Mesendoderm (in vitro differentiated cells): ENCODE measurements around the gene EPS8.
A peak's percentile ranks its signal among the peaks of the same experiment; 100 is the strongest.
"Not testable (repeated sequence)": the region's sequence is repeated elsewhere in the genome, so short reads cannot be mapped to it uniquely, and the experiment has no call there.

Source experiments
- DNase-seq: peaks from one replicate; pipeline ENCODE4 v3.0.0; 2013
- H2AK5ac ChIP-seq: 2 replicates; pipeline ENCODE4 v1.6.1; 2013; ENCODE audit warnings: low read length, inconsistent platforms
- H2BK120ac ChIP-seq: 2 replicates; pipeline ENCODE4 v1.6.1; 2013; ENCODE audit warnings: low read depth, mild to moderate bottlenecking, low read length, moderate library complexity, mixed read lengths
- H2BK15ac ChIP-seq: replicated peaks from 2 replicates; pipeline ENCODE4 v1.6.1; 2013; ENCODE audit warnings: low read depth, mild to moderate bottlenecking, moderate library complexity
- H2BK5ac ChIP-seq: 2 replicates; pipeline ENCODE4 v1.6.1; 2013; ENCODE audit warnings: low read length, inconsistent platforms
- H3K18ac ChIP-seq: 2 replicates; pipeline ENCODE4 v1.6.1; 2013; ENCODE audit warnings: mild to moderate bottlenecking, low read length, mixed read lengths
- H3K23ac ChIP-seq: one replicate; pipeline ENCODE4 v1.6.1; 2013; ENCODE audit warnings: low read length
- H3K27ac ChIP-seq: 2 replicates; pipeline ENCODE4 v1.5.1; 2013; ENCODE audit warnings: low read depth, mild to moderate bottlenecking, inconsistent platforms, low read length, moderate library complexity
- H3K27me3 ChIP-seq: 2 replicates; pipeline ENCODE4 v1.6.1; 2013; ENCODE audit warnings: low read length, control low read depth, mild to moderate bottlenecking, inconsistent platforms; ENCODE audit not compliant: insufficient read depth, poor library complexity
- H3K36me3 ChIP-seq: 2 replicates; pipeline ENCODE4 v1.6.1; 2013; ENCODE audit warnings: low read length, inconsistent platforms; ENCODE audit not compliant: control insufficient read depth, insufficient read depth
- H3K4ac ChIP-seq: one replicate; pipeline ENCODE4 v1.6.1; 2013; ENCODE audit warnings: low read depth, mild to moderate bottlenecking, low read length, moderate library complexity
- H3K4me1 ChIP-seq: 2 replicates; pipeline ENCODE4 v1.6.1; 2013; ENCODE audit warnings: low read depth, low read length, inconsistent platforms; ENCODE audit not compliant: control insufficient read depth
- H3K4me2 ChIP-seq: 2 replicates; pipeline ENCODE4 v1.6.1; 2013; ENCODE audit warnings: low read length
- H3K4me3 ChIP-seq: 2 replicates; pipeline ENCODE4 v1.5.1; 2013; ENCODE audit warnings: mild to moderate bottlenecking, low read length
- H3K56ac ChIP-seq: one replicate; pipeline ENCODE4 v1.6.1; 2013; ENCODE audit warnings: low read length
- H3K79me1 ChIP-seq: 2 replicates; pipeline ENCODE4 v1.6.1; 2013; ENCODE audit warnings: low read length, inconsistent platforms
- H3K79me2 ChIP-seq: 2 replicates; pipeline ENCODE4 v1.6.1; 2013; ENCODE audit warnings: mild to moderate bottlenecking, low read length; ENCODE audit not compliant: control insufficient read depth, insufficient read depth
- H3K9ac ChIP-seq: 2 replicates; pipeline ENCODE4 v1.6.1; 2013; ENCODE audit warnings: low read length, inconsistent platforms
- H4K5ac ChIP-seq: one replicate; pipeline ENCODE4 v1.6.1; 2013; ENCODE audit warnings: low read length
- H4K8ac ChIP-seq: one replicate; pipeline ENCODE4 v1.6.1; 2013; ENCODE audit warnings: low read depth, mild to moderate bottlenecking, control low read depth, low read length, moderate library complexity
- WGBS: extraction: QIAGEN DNeasy Blood & Tissue Kit; methylation state at CpG from one replicate; pipeline ENCODE4 v1.1.7; 2013; ENCODE audit warnings: low lambda C conversion rate, missing lambda C conversion rate; ENCODE audit not compliant: insufficient coverage; ENCODE audit errors: extremely low coverage; 5-methylcytosine and 5-hydroxymethylcytosine counted together

Gene EPS8

DNA sequence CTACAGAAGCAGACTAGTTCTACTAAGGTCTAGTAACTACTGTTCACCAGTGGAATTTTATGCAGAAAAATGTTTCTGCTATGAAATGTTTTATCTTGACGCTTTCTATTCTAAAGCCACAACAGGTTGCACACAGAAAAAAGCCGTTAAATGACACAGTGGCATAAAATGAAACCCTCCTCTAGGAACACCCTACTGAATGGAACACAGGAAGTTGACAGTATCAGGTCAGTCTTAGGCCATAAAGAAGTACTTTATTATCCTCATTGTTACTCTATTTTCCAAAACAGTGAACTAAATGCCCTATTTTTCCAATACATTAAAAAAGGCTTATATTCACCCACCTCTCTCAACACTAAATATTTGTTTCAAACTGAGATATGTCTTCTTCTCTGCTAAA lies 21.9 kb downstream of the EPS8 start:
- Histone ChIP-seq H3K79me2 (no peaks in the 10 kb centered on the region), H4K8ac (no peak overlapping the region), H3K27ac (no peak overlapping the region), H3K36me3 (no peaks in the 10 kb centered on the region), H2AK5ac (no peak overlapping the region), H3K4me1 (peaks cover 2% of the 10 kb centered on the region), H2BK5ac (no peak overlapping the region), H4K5ac (no peak overlapping the region), H3K4ac (no peak overlapping the region), H3K4me2 (no peak overlapping the region), H2BK120ac (no peak overlapping the region), H3K18ac (no peak overlapping the region), H3K56ac (no peak overlapping the region), H3K23ac (no peak overlapping the region), H3K27me3 (no peaks in the 10 kb centered on the region), H2BK15ac (no peak overlapping the region), H3K4me3 (no peak overlapping the region), H3K9ac (no peak overlapping the region), H3K79me1 (no peaks in the 10 kb centered on the region)
- DNase-seq: no peak
- WGBS: no CpG with 5 or more reads among the region's 2 CpGs

DNA sequence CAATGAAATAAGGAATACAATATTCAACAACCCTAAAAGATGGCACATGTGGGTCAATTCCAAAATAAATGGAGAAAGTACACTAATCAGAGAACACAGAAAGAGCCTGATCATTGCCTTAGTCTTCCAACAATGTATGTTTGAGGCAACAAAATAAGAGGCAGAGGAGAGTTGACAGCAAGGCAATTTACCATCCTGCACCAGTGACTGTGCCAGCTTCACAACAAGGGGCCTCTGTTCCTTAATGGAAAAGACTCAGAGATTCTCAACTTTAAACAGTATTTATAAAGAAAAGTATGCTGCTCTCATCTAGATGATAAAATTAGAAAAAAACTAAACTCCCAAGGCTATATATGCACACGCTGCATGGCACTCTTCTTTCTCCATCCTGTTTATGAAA lies 25.9 kb downstream of the EPS8 start:
- Histone ChIP-seq H4K8ac (no peak overlapping the region), H4K5ac (no peak overlapping the region), H3K79me2 (no peaks in the 10 kb centered on the region), H3K4ac (no peak overlapping the region), H3K79me1 (no peaks in the 10 kb centered on the region), H3K27me3 (no peaks in the 10 kb centered on the region), H2AK5ac (no peak overlapping the region), H3K27ac (no peak overlapping the region), H3K4me2 (no peak overlapping the region), H3K56ac (no peak overlapping the region), H2BK15ac (no peak overlapping the region), H3K36me3 (no peaks in the 10 kb centered on the region), H3K18ac (no peak overlapping the region), H3K23ac (no peak overlapping the region), H2BK5ac (no peak overlapping the region), H2BK120ac (no peak overlapping the region), H3K4me1 (no peaks in the 10 kb centered on the region), H3K9ac (no peak overlapping the region), H3K4me3 (no peak overlapping the region)
- no peak for DNase-seq
- WGBS: no CpG with 5 or more reads among the region's 1 CpG

DNA sequence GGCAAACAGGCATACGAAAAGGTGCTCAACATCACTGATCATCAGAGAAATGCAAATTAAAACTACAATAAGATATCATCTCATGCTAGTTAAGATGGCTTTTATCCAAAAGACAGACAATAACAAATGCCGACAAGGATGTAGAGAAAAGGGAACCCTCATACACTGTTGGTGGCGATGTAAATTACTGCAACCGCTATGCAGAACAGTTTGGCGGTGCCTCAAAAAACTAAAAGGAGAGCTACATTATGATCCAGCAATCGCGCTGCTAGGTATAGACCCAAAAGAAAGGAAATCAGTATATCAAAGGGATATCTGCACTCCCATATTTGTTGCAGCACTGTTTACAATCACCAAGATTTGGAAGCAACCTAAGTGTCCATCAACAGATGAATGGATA lies 27.0 kb downstream of the EPS8 start:
- H3K27me3 ChIP-seq, H3K36me3 ChIP-seq, H3K23ac ChIP-seq, H2AK5ac ChIP-seq, H4K5ac ChIP-seq, H3K4me1 ChIP-seq, H3K56ac ChIP-seq, H4K8ac ChIP-seq, H2BK5ac ChIP-seq, H3K18ac ChIP-seq, H3K4me3 ChIP-seq, H3K4me2 ChIP-seq, H3K27ac ChIP-seq, H3K4ac ChIP-seq, H2BK15ac ChIP-seq, H3K79me2 ChIP-seq, H3K79me1 ChIP-seq, DNase-seq, H3K9ac ChIP-seq, H2BK120ac ChIP-seq: not testable (repeated sequence)
- no CpG with 5 or more reads among the region's 7 CpGs for WGBS

DNA sequence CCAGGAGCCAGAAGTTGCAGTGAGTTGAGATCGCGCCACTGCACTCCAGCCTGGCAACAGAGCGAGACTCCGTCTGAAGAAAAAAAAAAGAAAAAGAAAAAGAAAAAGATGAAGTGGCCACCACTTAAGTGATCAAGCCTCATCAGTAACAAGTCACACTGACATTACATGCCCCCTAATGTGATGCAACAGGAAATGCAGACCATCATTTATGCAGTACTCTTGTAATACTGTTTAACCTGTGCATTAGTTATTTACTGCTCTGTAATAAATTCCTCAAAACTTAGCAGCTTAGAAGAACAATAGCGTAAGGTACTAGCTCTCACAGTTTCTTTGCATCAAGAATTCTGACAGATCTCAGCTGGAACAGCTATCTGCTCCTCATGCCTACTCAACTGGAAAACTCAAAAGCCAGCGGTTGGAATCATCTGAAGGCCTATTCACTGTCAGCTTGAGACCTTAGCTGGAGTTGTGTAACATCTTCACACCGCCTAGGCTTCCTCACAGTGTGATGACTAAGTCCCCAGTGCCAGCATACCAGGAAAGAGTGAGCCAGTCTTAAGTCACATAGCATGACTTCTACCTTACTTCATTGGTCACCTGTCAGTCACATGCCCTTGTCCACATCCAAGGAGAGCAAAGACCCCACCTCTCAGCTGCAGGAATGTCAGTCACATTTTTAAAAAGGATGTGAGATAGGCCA lies 31.5 kb downstream of the EPS8 start:
- no peaks in the 10 kb centered on the region for H3K36me3 ChIP-seq
- no peak overlapping the region for H2BK120ac ChIP-seq
- DNase-seq: peak; percentile 90
- no peaks in the 10 kb centered on the region for H3K79me1 ChIP-seq
- H3K27me3 ChIP-seq: no peaks in the 10 kb centered on the region
- no peak overlapping the region for H3K18ac ChIP-seq
- H4K5ac ChIP-seq: no peak overlapping the region
- no peak overlapping the region for H3K27ac ChIP-seq
- no CpG with 5 or more reads among the region's 7 CpGs for WGBS
- H3K4me1 ChIP-seq: no peaks in the 10 kb centered on the region
- H3K4me2 ChIP-seq: no peak overlapping the region
- no peak overlapping the region for H3K56ac ChIP-seq
- no peak overlapping the region for H3K23ac ChIP-seq
- H2AK5ac ChIP-seq: no peak overlapping the region
- H3K4me3 ChIP-seq: no peak overlapping the region
- H2BK15ac ChIP-seq: no peak overlapping the region
- H2BK5ac ChIP-seq: no peak overlapping the region
- H4K8ac ChIP-seq: no peak overlapping the region
- H3K4ac ChIP-seq: no peak overlapping the region
- no peak overlapping the region for H3K9ac ChIP-seq
- H3K79me2 ChIP-seq: no peaks in the 10 kb centered on the region

DNA sequence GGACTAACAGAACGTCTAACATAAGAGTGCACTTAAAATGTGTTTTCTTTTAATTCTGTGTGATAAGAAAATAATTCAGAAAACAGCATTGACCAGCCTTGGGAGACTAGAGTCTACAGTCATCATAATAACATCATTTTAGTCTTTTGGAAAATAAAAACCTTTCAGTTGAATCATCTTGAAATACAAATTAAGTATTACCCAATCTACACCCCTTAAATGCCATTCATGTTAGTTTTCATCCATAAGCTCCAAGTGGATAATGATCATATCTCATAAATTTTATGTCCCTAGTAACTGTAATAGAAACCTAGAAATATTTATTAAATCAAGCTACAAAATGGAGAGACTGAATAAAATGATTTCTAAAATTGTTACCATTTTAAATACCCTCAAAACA lies 32.4 kb downstream of the EPS8 start:
- Histone ChIP-seq H3K27me3 (no peaks in the 10 kb centered on the region), H3K9ac (no peak overlapping the region), H2AK5ac (no peak overlapping the region), H3K79me2 (no peaks in the 10 kb centered on the region), H3K27ac (no peak overlapping the region), H3K18ac (no peak overlapping the region), H4K5ac (no peak overlapping the region), H3K56ac (no peak overlapping the region), H4K8ac (no peak overlapping the region), H3K79me1 (no peaks in the 10 kb centered on the region), H3K4ac (no peak overlapping the region), H3K4me2 (no peak overlapping the region), H3K4me3 (no peak overlapping the region), H3K23ac (no peak overlapping the region), H2BK15ac (no peak overlapping the region), H2BK5ac (no peak overlapping the region), H2BK120ac (no peak overlapping the region), H3K4me1 (no peaks in the 10 kb centered on the region), H3K36me3 (no peaks in the 10 kb centered on the region)
- no peak for DNase-seq
- no CpG with 5 or more reads among the region's 1 CpG for WGBS

DNA sequence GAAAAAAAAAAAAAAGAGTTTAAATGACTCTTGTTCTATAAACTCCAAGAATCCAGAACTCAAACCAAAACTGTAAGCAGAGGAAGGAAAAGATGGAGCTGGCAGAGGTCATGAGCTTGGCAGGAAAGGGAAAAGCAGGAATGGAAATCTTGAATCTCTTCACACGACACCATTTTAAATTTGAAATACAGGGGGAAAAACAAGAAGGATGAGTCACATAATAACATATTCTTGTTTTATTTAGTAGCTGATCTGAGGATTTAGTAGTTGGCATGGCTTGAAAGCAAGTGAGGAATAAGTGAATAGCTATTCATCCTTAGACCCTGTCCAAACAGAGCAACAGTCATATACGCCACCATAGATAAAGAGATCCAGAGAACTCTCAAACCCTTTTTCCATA lies 35.0 kb downstream of the EPS8 start:
- Histone ChIP-seq H2BK5ac (no peak overlapping the region), H2BK120ac (no peak overlapping the region), H3K4me2 (no peak overlapping the region), H2AK5ac (no peak overlapping the region), H3K79me1 (no peaks in the 10 kb centered on the region), H3K56ac (no peak overlapping the region), H3K36me3 (no peaks in the 10 kb centered on the region), H3K27me3 (no peaks in the 10 kb centered on the region), H3K4ac (no peak overlapping the region), H4K8ac (no peak overlapping the region), H3K23ac (no peak overlapping the region), H3K18ac (no peak overlapping the region), H3K4me1 (no peaks in the 10 kb centered on the region), H2BK15ac (no peak overlapping the region), H3K4me3 (no peak overlapping the region), H4K5ac (no peak overlapping the region), H3K79me2 (no peaks in the 10 kb centered on the region), H3K27ac (no peak overlapping the region), H3K9ac (no peak overlapping the region)
- WGBS: no CpG with 5 or more reads among the region's 2 CpGs
- no peak for DNase-seq
